Measurements from ENCODE around the gene RGMB. TPM values are rescaled to one million over a fixed set of nuclear protein-coding genes. Genes with fewer than 3 reads are reported as not detected.

The RGMB gene
- total and polyA plus RNA-seq, 2 of the 13 experiments (the other 11 are each of a cell fraction or from before 2014, with no cell fraction given) = 3.0 to 3.8 TPM

GRCh38 chr5:98845878-98846277, 72.4 kb downstream of the RGMB start:
- in situ Hi-C loops (cut with HindIII; ENCODE audit: extremely low pct_ligation_motif_present, low pct_unique_long_range_greater_than_20kb) = loop anchor here (25.0 kb wide), 1 partner anchor 1309 kb away; no protein-coding TSS in a partner anchor
- no peak overlapping the region for H3K4me3 ChIP-seq (replicated peaks in 1 of 3; ENCODE audit: insufficient read depth in 1 of 3, low read depth in 2 of 3, low read length in 3 of 3)

More at GRCh38 chr5:98845878-98846277, 72.4 kb downstream of the RGMB start:
- TF ChIP-seq KLF13 (CRISPR knock-in tag; IDR thresholded peaks at IDR 0.05) = no peak
- no peak for TF ChIP-seq THAP8 (CRISPR knock-in tag; IDR thresholded peaks at IDR 0.05; ENCODE audit: borderline replicate concordance)
- no peak for TF ChIP-seq PBX2 (CRISPR knock-in tag; IDR thresholded peaks at IDR 0.05)
- ChIA-PET POLR2A (no interaction called here), CTCF (ENCODE audit: low intra/inter-chr PET ratio, low total read pairs) (no interaction called here)
- 85% methylated on average over 7 of the region's 8 CpGs for WGBS (ENCODE audit: low lambda C conversion rate)
- ATAC-seq = no peak
- Histone ChIP-seq H2AFZ (ENCODE audit: low read length) (no peak overlapping the region), H3K4me1 (ENCODE audit: insufficient read depth, low read length) (peaks cover 13% of the 10 kb centered on the region), H3K27me3 (ENCODE audit: control insufficient read depth in 1 of 2, insufficient read depth in 2 of 2, low read length in 2 of 2) (no peaks in the 10 kb centered on the region; a peak in 1 of 5 replicates), H3K36me3 (replicated peaks in 1 of 2; ENCODE audit: control insufficient read depth in 1 of 2, insufficient read depth in 2 of 2, low read length in 2 of 2) (no peaks in the 10 kb centered on the region), H3K9ac (ENCODE audit: insufficient read depth, low read depth, low read length) (no peak overlapping the region), H3K27ac (ENCODE audit: extremely low read length, insufficient read depth, low read length) (no peak overlapping the region), H4K20me1 (ENCODE audit: insufficient read depth, low read length) (no peaks in the 10 kb centered on the region), H3K9me3 (ENCODE audit: low read length) (peaks cover 28% of the 10 kb centered on the region), H3K79me2 (ENCODE audit: insufficient read depth, low read length) (no peaks in the 10 kb centered on the region), H3K4me2 (ENCODE audit: low read depth, low read length) (no peak overlapping the region)
- no peak for DNase-seq (ENCODE audit: low spot score)
- intact Hi-C loops (cut with micrococcal nuclease; ENCODE audit: unreplicated experiment) = no loop called here
- no TSS peak for BruUV-seq (replicated peaks)
- FAIRE-seq = no peak

Other genes starting within 250 kb of the RGMB start
- 55.9 and 79.7 TPM in 2 replicates for gene CHD1, start 155.3 kb downstream of the RGMB start, total RNA-seq (2016; rRNA removed; fragmentation: Illumina TruSeq; extraction: Trizol)
- 22.8 and 23.0 TPM in 2 replicates for gene CHD1, start 155.3 kb downstream of the RGMB start, polyA plus RNA-seq (2011; rRNA removed)

All from HepG2 (cell line).